ENCODE measurements around the gene PCDHGA5. TPM values are rescaled to one million over a fixed set of nuclear protein-coding genes. Genes with fewer than 3 reads are reported as not detected.

Gene PCDHGA5
- total RNA-seq, 1 donor, result 1.5 TPM

GRCh38 chr5:141397756-141398551 is 34.0 kb downstream of the PCDHGA5 start, which contains the start of gene PCDHGB5:
Gene PCDHGB5 (plus strand): TSS chr5:141397947. CDS start chr5:141398128, 181 bp downstream.

GRCh38 chr5:141402553-141403243 is 38.7 kb downstream of the PCDHGA5 start, which contains the start of gene PCDHGA9:
Gene PCDHGA9 (plus strand): TSS chr5:141402778. CDS start chr5:141402953, 175 bp downstream.

GRCh38 chr5:141407790-141408505 is 44.0 kb downstream of the PCDHGA5 start, which contains the start of gene PCDHGB6:
Gene PCDHGB6 (plus strand): TSS chr5:141408021. CDS start chr5:141408203, 182 bp downstream.

GRCh38 chr5:141412854-141413539 is 49.0 kb downstream of the PCDHGA5 start, which contains the start of gene PCDHGA10:
Gene PCDHGA10 (plus strand): TSS chr5:141412987. CDS start chr5:141413176, 189 bp downstream.

Other genes with a start within 250 kb of the PCDHGA5 start
- 0.19 and 0.33 TPM in 2 replicates for gene PCDHB4, start 242.3 kb upstream of the PCDHGA5 start, total RNA-seq
- gene PCDHB5, start 229.0 kb upstream of the PCDHGA5 start, total RNA-seq, result 0.98 and 1.3 TPM in 2 replicates
- under 0.01 and 0.19 TPM in 2 replicates for gene PCDHB6, start 214.1 kb upstream of the PCDHGA5 start, total RNA-seq
- gene PCDHB7, start 191.5 kb upstream of the PCDHGA5 start, total RNA-seq, result 0.57 and 0.98 TPM in 2 replicates
- gene PCDHB8, start 186.4 kb upstream of the PCDHGA5 start, total RNA-seq, result 0.29 and 1.3 TPM in 2 replicates
- 0.65 and 0.86 TPM in 2 replicates for gene PCDHB16, start 181.8 kb upstream of the PCDHGA5 start, total RNA-seq
- 0.38 and 0.65 TPM in 2 replicates for gene PCDHB9, start 177.0 kb upstream of the PCDHGA5 start, total RNA-seq
- 1.1 and 1.3 TPM in 2 replicates for gene PCDHB10, start 171.8 kb upstream of the PCDHGA5 start, total RNA-seq
- gene PCDHB11, start 164.5 kb upstream of the PCDHGA5 start, total RNA-seq, result 0.57 and 0.65 TPM in 2 replicates
- 0.76 and 0.98 TPM in 2 replicates for gene PCDHB12, start 155.4 kb upstream of the PCDHGA5 start, total RNA-seq
- gene PCDHB13, start 150.2 kb upstream of the PCDHGA5 start, total RNA-seq, result 1.3 and 2.6 TPM in 2 replicates
- gene PCDHB14, start 140.8 kb upstream of the PCDHGA5 start, total RNA-seq, result 0.98 and 1.2 TPM in 2 replicates
- 0.98 and 1.1 TPM in 2 replicates for gene PCDHB15, start 118.8 kb upstream of the PCDHGA5 start, total RNA-seq
- 0.48 TPM in 1 of 2 replicates, not detected in the other for gene SLC25A2, start 60.1 kb upstream of the PCDHGA5 start, total RNA-seq
- 46.4 and 51.5 TPM in 2 replicates for gene TAF7, start 43.4 kb upstream of the PCDHGA5 start, total RNA-seq
- gene PCDHGA1, start 33.6 kb upstream of the PCDHGA5 start, total RNA-seq, result 0.65 and 0.67 TPM in 2 replicates
- 1.6 and 2.9 TPM in 2 replicates for gene PCDHGA2, start 25.4 kb upstream of the PCDHGA5 start, total RNA-seq
- gene PCDHGA3, start 20.3 kb upstream of the PCDHGA5 start, total RNA-seq, result 0.86 and 1.3 TPM in 2 replicates
- 0.96 and 2.3 TPM in 2 replicates for gene PCDHGB1, start 14.1 kb upstream of the PCDHGA5 start, total RNA-seq
- gene PCDHGA4, start 9.1 kb upstream of the PCDHGA5 start, total RNA-seq, result 6.3 and 9.1 TPM in 2 replicates
- gene PCDHGB2, start 4.2 kb upstream of the PCDHGA5 start, total RNA-seq, result 3.2 and 4.6 TPM in 2 replicates
- gene PCDHGB3, start 6.1 kb downstream of the PCDHGA5 start, total RNA-seq, result 6.5 and 8.8 TPM in 2 replicates
- 6.0 and 7.2 TPM in 2 replicates for gene PCDHGA6, start 9.7 kb downstream of the PCDHGA5 start, total RNA-seq
- gene PCDHGA7, start 18.6 kb downstream of the PCDHGA5 start, total RNA-seq, result 3.0 and 4.6 TPM in 2 replicates
- 15.0 and 15.2 TPM in 2 replicates for gene PCDHGB4, start 23.5 kb downstream of the PCDHGA5 start, total RNA-seq
- 2.0 and 2.9 TPM in 2 replicates for gene PCDHGA8, start 28.5 kb downstream of the PCDHGA5 start, total RNA-seq
- 22.4 and 26.1 TPM in 2 replicates for gene PCDHGB5, start 33.8 kb downstream of the PCDHGA5 start, total RNA-seq
- 5.6 and 6.1 TPM in 2 replicates for gene PCDHGA9, start 38.6 kb downstream of the PCDHGA5 start, total RNA-seq
- 4.3 and 6.2 TPM in 2 replicates for gene PCDHGB6, start 43.9 kb downstream of the PCDHGA5 start, total RNA-seq
- gene PCDHGA10, start 48.8 kb downstream of the PCDHGA5 start, total RNA-seq, result 8.8 and 9.6 TPM in 2 replicates
- gene PCDHGB7, start 53.5 kb downstream of the PCDHGA5 start, total RNA-seq, result 10.9 and 15.7 TPM in 2 replicates
- gene PCDHGA11, start 56.9 kb downstream of the PCDHGA5 start, total RNA-seq, result 11.4 and 12.4 TPM in 2 replicates
- 6.9 and 12.0 TPM in 2 replicates for gene PCDHGA12, start 66.3 kb downstream of the PCDHGA5 start, total RNA-seq
- gene PCDHGC3, start 111.8 kb downstream of the PCDHGA5 start, total RNA-seq, result 17.0 and 20.5 TPM in 2 replicates
- gene PCDHGC4, start 120.9 kb downstream of the PCDHGA5 start, total RNA-seq, result 2.2 and 2.3 TPM in 2 replicates
- gene PCDHGC5, start 124.9 kb downstream of the PCDHGA5 start, total RNA-seq, result 1.3 and 1.4 TPM in 2 replicates